Activated B cell treated with CpG ODN at 0.5 μM for 24 hours (primary cell): Measurements from ENCODE around the gene GPR32. TPM values are rescaled to one million over a fixed set of nuclear protein-coding genes. Genes with fewer than 3 reads are reported as not detected.
"Not testable (repeated sequence)": the region's sequence is repeated elsewhere in the genome, so short reads cannot be mapped to it uniquely, and the experiment has no call there.

Source experiments
- ATAC-seq: fragments of 200-7000 bp; cut with Tn5 transposase; one replicate; pipeline ENCODE4 v1.10.0; 2021; ENCODE audit warnings: low read depth, mild to moderate bottlenecking, moderate library complexity
- CTCF ChIA-PET: fragments of 350-600 bp; sonication (Branson Sonifier 250); formaldehyde crosslinking; loops from one replicate; lab custom pipeline; 2021; ENCODE audit warnings: antibody characterized with exemption; lab: Charles Lee
- POLR2A ChIA-PET: fragments of 350-600 bp; sonication (Branson Sonifier 250); formaldehyde crosslinking; loops from one replicate; lab custom pipeline; 2021; ENCODE audit warnings: antibody characterized with exemption; lab: Charles Lee
- DNase-seq: peaks from one replicate; pipeline ENCODE4 v3.0.0; 2022
- H3K27ac Mint-ChIP-seq: one replicate; pipeline ENCODE4 v1.8.0; 2020; ENCODE audit warnings: mixed read lengths
- H3K27me3 Mint-ChIP-seq: one replicate; pipeline ENCODE4 v1.8.0; 2021; ENCODE audit warnings: mixed read lengths
- H3K36me3 Mint-ChIP-seq: one replicate; pipeline ENCODE4 v1.8.0; 2021; ENCODE audit warnings: low read depth, mixed read lengths
- H3K4me1 Mint-ChIP-seq: one replicate; pipeline ENCODE4 v1.8.0; 2021; ENCODE audit warnings: mixed read lengths
- H3K4me3 Mint-ChIP-seq: one replicate; pipeline ENCODE4 v1.8.0; 2020; ENCODE audit warnings: mild to moderate bottlenecking, mixed read lengths
- H3K9me3 Mint-ChIP-seq: one replicate; pipeline ENCODE4 v1.8.0; 2020; ENCODE audit warnings: mixed read lengths
- CTCF ChIP-seq: fragments of 200-600 bp; IDR thresholded peaks from one replicate; pipeline ENCODE4 v1.8.0; 2022; ENCODE audit warnings: antibody characterized with exemption, mild to moderate bottlenecking
- intact Hi-C: fragments of 100-400 bp; cut with micrococcal nuclease; formaldehyde crosslinking; loops from one replicate; pipeline ENCODE4 v1.15.1; 2024
- total RNA-seq: library from RNA; stranded (reverse); gene quantifications from 2 replicates; pipeline ENCODE4 v1.2.3, GENCODE V29; 2022

Gene GPR32
- total RNA-seq, 1 donor from 2014 or later: not detected

GRCh38 chr19:50739914-50740426 is 30.3 kb upstream of the GPR32 start:
- CTCF ChIA-PET: no interaction called here
- peaks cover 36% of the 10 kb centered on the region for H3K27me3 Mint-ChIP-seq

GRCh38 chr19:50741179-50741933 is 28.9 kb upstream of the GPR32 start:
- no peaks in the 10 kb centered on the region for H3K9me3 Mint-ChIP-seq
- DNase-seq (no peak), ATAC-seq (no peak)
- H3K27ac Mint-ChIP-seq: no peak overlapping the region
- no peaks in the 10 kb centered on the region for H3K4me1 Mint-ChIP-seq
- CTCF ChIA-PET: no interaction called here
- H3K4me3 Mint-ChIP-seq: no peak overlapping the region
- intact Hi-C loops: no loop called here
- TF ChIP-seq CTCF: no peak
- H3K27me3 Mint-ChIP-seq: peaks cover 34% of the 10 kb centered on the region
- no peaks in the 10 kb centered on the region for H3K36me3 Mint-ChIP-seq
- POLR2A ChIA-PET: no interaction called here

More at GRCh38 chr19:50739914-50740426, 30.3 kb upstream of the GPR32 start:
- H3K9me3 Mint-ChIP-seq: no peaks in the 10 kb centered on the region
- no peak overlapping the region for H3K27ac Mint-ChIP-seq
- intact Hi-C loops: no loop called here
- no peaks in the 10 kb centered on the region for H3K4me1 Mint-ChIP-seq
- no peak overlapping the region for H3K4me3 Mint-ChIP-seq
- no peak for TF ChIP-seq CTCF
- ATAC-seq (no peak), DNase-seq (no peak)
- no peaks in the 10 kb centered on the region for H3K36me3 Mint-ChIP-seq
- POLR2A ChIA-PET: no interaction called here

GRCh38 chr19:50743537-50743936 is 26.7 kb upstream of the GPR32 start:
- Mint-ChIP-seq H3K4me1 (no peaks in the 10 kb centered on the region), H3K27ac (no peak overlapping the region), H3K9me3 (no peaks in the 10 kb centered on the region), H3K36me3 (no peaks in the 10 kb centered on the region), H3K27me3 (peaks cover 29% of the 10 kb centered on the region), H3K4me3 (no peak overlapping the region)
- ChIA-PET POLR2A (no interaction called here), CTCF (no interaction called here)
- ATAC-seq: no peak
- intact Hi-C loops: no loop called here
- DNase-seq: no peak
- no peak for TF ChIP-seq CTCF

- DNase-seq: no peak
- no peaks in the 10 kb centered on the region for H3K36me3 Mint-ChIP-seq
- no peak overlapping the region for H3K4me3 Mint-ChIP-seq
- ChIA-PET POLR2A (no interaction called here), CTCF (no interaction called here)
- ATAC-seq: no peak
- peaks cover 25% of the 10 kb centered on the region for H3K27me3 Mint-ChIP-seq
- TF ChIP-seq CTCF: no peak
- H3K9me3 Mint-ChIP-seq: no peaks in the 10 kb centered on the region
- H3K27ac Mint-ChIP-seq: no peak overlapping the region
- no peaks in the 10 kb centered on the region for H3K4me1 Mint-ChIP-seq
- intact Hi-C loops: no loop called here
Observed at GRCh38 chr19:50745221-50745620, 25.0 kb upstream of the GPR32 start.

- CTCF ChIA-PET, DNase-seq, H3K36me3 Mint-ChIP-seq, H3K4me3 Mint-ChIP-seq, H3K27ac Mint-ChIP-seq, H3K4me1 Mint-ChIP-seq, POLR2A ChIA-PET, intact Hi-C loops, H3K9me3 Mint-ChIP-seq, ATAC-seq: not testable (repeated sequence)
- H3K27me3 Mint-ChIP-seq: peaks cover 14% of the 10 kb centered on the region
Observed at GRCh38 chr19:50747141-50747540, 23.1 kb upstream of the GPR32 start.
